Choroid plexus epithelial cell (primary cell): ENCODE results near the gene SLC25A1.

ENCODE experiments used
- DNase-seq: peaks from one replicate; pipeline ENCODE4 v3.0.0-alpha.2; 2010; ENCODE audit warnings: low read depth
- H3K4me3 ChIP-seq: 2 replicates; pipeline ENCODE4 v1.5.1; 2011; ENCODE audit warnings: low read depth, mild to moderate bottlenecking, control low read depth, low read length, moderate library complexity
- TF ChIP-seq, protein P1 (sequence below): conservative IDR thresholded peaks from 2 replicates; pipeline ENCODE4 v1.5.1; 2011; ENCODE audit warnings: low read depth, mild to moderate bottlenecking, control low read depth, inconsistent platforms, low read length, moderate library complexity

SLC25A1 gene

DNA sequence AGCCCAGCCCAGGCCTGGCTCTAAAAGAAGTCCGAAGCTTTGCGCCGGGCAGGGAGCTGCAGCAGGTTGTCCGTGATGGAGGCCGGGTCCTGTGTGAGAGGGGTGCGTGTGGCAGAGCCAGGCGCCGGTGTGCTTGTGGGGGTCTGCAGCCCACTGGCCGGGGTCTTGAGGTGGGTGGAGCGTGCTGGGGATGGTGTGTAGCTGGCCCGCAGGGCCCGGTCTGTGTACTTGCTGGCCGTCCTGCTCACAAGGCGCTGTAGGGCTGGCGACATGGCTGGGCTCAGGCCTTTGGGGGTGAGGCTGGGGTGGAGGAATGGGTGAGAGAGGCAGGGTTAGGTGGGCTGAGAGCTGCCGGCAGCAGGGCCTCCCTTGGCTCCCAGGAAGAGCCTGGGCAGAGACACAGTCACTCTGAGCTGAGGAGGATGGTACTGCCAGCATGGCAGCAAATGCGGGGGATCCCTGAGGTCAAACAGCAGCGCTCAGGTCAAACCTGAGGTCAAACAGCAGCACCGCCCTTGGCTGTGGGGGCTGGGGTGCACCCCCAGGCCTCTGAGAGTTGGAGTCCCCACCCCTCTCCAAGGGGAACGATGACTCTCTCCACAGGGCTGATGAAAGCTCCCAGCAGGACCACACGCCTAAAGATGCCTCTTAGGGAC is 44.2 kb downstream of the SLC25A1 start:
- no peak overlapping the region for H3K4me3 ChIP-seq
- no peak for DNase-seq
- TF ChIP-seq, protein P1, sequence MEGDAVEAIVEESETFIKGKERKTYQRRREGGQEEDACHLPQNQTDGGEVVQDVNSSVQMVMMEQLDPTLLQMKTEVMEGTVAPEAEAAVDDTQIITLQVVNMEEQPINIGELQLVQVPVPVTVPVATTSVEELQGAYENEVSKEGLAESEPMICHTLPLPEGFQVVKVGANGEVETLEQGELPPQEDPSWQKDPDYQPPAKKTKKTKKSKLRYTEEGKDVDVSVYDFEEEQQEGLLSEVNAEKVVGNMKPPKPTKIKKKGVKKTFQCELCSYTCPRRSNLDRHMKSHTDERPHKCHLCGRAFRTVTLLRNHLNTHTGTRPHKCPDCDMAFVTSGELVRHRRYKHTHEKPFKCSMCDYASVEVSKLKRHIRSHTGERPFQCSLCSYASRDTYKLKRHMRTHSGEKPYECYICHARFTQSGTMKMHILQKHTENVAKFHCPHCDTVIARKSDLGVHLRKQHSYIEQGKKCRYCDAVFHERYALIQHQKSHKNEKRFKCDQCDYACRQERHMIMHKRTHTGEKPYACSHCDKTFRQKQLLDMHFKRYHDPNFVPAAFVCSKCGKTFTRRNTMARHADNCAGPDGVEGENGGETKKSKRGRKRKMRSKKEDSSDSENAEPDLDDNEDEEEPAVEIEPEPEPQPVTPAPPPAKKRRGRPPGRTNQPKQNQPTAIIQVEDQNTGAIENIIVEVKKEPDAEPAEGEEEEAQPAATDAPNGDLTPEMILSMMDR: no peak

DNA sequence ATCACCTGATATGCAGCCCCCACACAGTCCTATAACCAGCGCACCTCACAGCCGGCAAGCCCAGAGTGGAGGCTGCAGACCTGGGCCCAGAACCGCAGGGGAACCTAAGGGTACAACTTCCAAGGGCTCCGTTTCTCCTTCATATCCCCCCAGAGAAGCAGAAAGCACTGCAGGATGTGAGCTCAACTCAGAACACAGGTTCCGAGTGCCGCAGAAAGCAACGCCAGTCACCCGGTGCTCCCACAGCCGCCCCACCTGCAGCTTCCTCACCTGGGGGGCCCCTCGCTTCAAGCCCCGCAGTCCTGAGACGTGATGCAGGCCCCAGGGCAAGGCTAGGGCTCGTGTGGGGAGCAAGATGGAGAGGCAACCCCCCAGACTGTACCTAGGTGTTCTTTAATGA is 45.0 kb downstream of the SLC25A1 start:
- no peak for DNase-seq
- TF ChIP-seq, protein P1: no peak
- no peak overlapping the region for H3K4me3 ChIP-seq

DNA sequence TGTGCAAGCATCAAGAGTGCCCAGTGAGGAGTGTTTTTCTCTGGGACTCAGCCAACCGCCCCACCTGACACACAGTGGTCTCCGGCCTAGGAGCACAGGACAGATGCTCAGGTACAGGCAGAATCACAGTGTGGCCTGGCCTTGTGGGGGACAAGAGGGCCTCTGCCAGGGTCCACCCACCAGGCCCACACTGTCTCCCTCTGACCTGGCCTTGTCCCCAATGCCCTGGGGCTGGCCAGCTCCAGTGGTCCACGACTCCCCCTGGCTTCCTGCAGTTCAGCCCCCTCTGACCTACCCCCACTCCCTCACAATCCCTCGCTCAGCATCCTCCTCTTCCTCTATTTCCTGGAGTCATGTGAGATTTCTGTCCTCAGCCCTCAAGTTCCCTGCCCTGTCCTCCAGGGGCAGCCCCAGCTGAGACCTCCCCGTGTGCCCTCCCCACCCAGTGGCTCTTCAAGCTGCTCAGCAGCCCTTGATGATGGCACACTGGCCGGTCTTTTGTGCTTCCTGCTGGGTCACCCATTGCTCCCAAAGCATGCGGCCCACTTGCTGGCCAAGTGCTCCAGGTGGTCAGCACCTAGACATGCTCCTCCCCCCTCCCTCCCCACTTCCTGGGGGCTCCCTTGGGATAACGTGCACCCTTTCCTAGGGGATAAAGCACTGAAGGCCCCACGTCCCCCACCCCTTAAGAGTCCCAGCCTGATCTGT is 45.7 kb downstream of the SLC25A1 start:
- TF ChIP-seq, protein P1: no peak
- no peak overlapping the region for H3K4me3 ChIP-seq
- no peak for DNase-seq

DNA sequence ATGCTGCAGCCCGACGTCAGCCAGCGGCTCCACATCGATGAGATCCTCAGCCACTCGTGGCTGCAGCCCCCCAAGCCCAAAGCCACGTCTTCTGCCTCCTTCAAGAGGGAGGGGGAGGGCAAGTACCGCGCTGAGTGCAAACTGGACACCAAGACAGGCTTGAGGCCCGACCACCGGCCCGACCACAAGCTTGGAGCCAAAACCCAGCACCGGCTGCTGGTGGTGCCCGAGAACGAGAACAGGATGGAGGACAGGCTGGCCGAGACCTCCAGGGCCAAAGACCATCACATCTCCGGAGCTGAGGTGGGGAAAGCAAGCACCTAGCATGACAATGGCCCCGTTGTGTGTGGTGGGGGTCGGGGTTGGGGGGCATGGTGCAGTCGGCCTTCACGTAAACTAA is 46.4 kb downstream of the SLC25A1 start:
- no peak for DNase-seq
- TF ChIP-seq, protein P1: no peak
- no peak overlapping the region for H3K4me3 ChIP-seq

DNA sequence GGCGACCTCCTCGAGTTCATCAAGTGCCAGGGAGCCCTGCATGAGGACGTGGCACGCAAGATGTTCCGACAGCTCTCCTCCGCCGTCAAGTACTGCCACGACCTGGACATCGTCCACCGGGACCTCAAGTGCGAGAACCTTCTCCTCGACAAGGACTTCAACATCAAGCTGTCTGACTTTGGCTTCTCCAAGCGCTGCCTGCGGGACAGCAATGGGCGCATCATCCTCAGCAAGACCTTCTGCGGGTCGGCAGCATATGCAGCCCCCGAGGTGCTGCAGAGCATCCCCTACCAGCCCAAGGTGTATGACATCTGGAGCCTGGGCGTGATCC is 46.9 kb downstream of the SLC25A1 start:
- TF ChIP-seq, protein P1: no peak
- no peak for DNase-seq
- H3K4me3 ChIP-seq: no peak overlapping the region

DNA sequence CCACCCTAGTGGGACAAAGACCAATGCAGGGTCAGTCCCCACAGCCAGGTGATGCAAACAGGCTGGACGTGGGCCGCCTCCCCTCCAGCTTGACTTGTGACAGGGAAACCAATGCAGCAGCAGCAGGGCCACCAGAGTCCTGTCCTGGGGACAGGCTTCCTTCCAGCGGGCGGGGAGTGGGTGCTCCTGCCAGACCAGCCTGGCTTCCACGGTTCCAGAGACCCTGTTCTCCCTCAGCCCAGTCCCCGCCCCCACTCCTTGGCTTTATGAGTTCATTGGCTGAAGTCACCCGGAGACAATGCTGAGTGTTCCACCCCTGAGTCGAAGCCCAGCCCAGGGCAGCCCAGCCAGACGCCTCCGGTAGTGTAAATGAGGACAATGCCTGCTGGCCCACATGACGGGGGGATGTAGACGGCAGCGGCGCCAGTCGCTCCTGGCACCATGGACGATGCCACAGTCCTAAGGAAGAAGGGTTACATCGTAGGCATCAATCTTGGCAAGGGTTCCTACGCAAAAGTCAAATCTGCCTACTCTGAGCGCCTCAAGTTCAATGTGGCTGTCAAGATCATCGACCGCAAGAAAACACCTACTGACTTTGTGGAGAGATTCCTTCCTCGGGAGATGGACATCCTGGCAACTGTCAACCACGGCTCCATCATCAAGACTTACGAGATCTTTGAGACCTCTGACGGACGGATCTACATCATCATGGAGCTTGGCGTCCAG is 47.4 kb downstream of the SLC25A1 start, which contains the start of gene TSSK2:
Gene TSSK2, plus strand, starts transcription at position 350 of the 726 bp plus-strand sequence. Its CDS starts 92 bp downstream, at position 442.
- no peak within 1 kb of the TSS for H3K4me3 ChIP-seq
- TF ChIP-seq, protein P1: no peak
- no peak for DNase-seq
